PC-9 (cell line): Measurements from ENCODE around the gene RALGPS1. TPM values are rescaled to one million over a fixed set of nuclear protein-coding genes. Genes with fewer than 3 reads are reported as not detected.
"Not testable (repeated sequence)": the region's sequence is repeated elsewhere in the genome, so short reads cannot be mapped to it uniquely, and the experiment has no call there.

ENCODE experiments used
- BruUV-seq: library from RNA; stranded (reverse); fragments of 400-500 nt; replicated peaks from 2 replicates; lab custom pipeline; 2021; lab: Mats Ljungman, UMichigan
- CTCF ChIA-PET: fragments of 300-600 bp; sonication (Branson Sonifier 250); formaldehyde crosslinking; loops from one replicate; lab custom pipeline; 2022; ENCODE audit warnings: antibody characterized with exemption; lab: Charles Lee
- POLR2A ChIA-PET: fragments of 300-600 bp; sonication (Branson Sonifier 250); formaldehyde crosslinking; loops from one replicate; lab custom pipeline; 2022; ENCODE audit warnings: antibody characterized with exemption; ENCODE audit not compliant: unreplicated experiment; lab: Charles Lee
- DNase-seq, 2 experiments: peaks; one replicate each; pipeline versions ENCODE4 v3.0.0 to v3.0.0-alpha.2; 2015 to 2022; ENCODE audit warnings: mixed read lengths in 1 of 2
- H2AFZ ChIP-seq: fragments of 200-600 bp; sonication (generic); 2 replicates; pipeline ENCODE4 v1.8.1; 2017; ENCODE audit warnings: antibody characterized with exemption
- H3F3A ChIP-seq: fragments of 200-600 bp; sonication (generic); 2 replicates; pipeline ENCODE4 v1.8.1; 2017; ENCODE audit warnings: antibody characterized with exemption, mild to moderate bottlenecking, low read depth; ENCODE audit not compliant: insufficient read depth
- H3K27ac ChIP-seq: fragments of 200-600 bp; sonication (generic); 2 replicates; pipeline ENCODE4 v1.6.1; 2016; ENCODE audit warnings: mixed run types
- H3K27me3 ChIP-seq: fragments of 200-600 bp; sonication (generic); 2 replicates; pipeline ENCODE4 v1.6.1; 2016; ENCODE audit warnings: low read depth, mixed run types; ENCODE audit not compliant: insufficient read depth
- H3K36me3 ChIP-seq: fragments of 200-600 bp; sonication (generic); 2 replicates; pipeline ENCODE4 v1.6.1; 2016; ENCODE audit warnings: low read depth, mixed run types
- H3K4me1 ChIP-seq: fragments of 200-600 bp; sonication (generic); replicated peaks from 2 replicates; pipeline ENCODE4 v1.6.1; 2016; ENCODE audit warnings: mixed run types; ENCODE audit not compliant: insufficient read depth
- H3K4me2 ChIP-seq: fragments of 200-600 bp; sonication (generic); 2 replicates; pipeline ENCODE4 v1.6.1; 2017; ENCODE audit warnings: mixed run types
- H3K4me3 ChIP-seq: fragments of 200-600 bp; sonication (generic); 2 replicates; pipeline ENCODE4 v1.6.1; 2016; ENCODE audit warnings: mixed run types
- H3K79me2 ChIP-seq: fragments of 200-600 bp; sonication (generic); 2 replicates; pipeline ENCODE4 v1.6.1; 2017; ENCODE audit warnings: low read depth, mixed run types
- H3K9me2 ChIP-seq: fragments of 200-600 bp; sonication (generic); 2 replicates; pipeline ENCODE4 v1.8.1; 2017; ENCODE audit warnings: mild to moderate bottlenecking; ENCODE audit not compliant: insufficient read depth
- H3K9me3 ChIP-seq: fragments of 200-600 bp; sonication (generic); 2 replicates; pipeline ENCODE4 v1.8.1; 2016; ENCODE audit warnings: low read depth; ENCODE audit not compliant: insufficient read depth
- H4K20me1 ChIP-seq: fragments of 200-600 bp; sonication (generic); 2 replicates; pipeline ENCODE4 v1.8.1; 2017; ENCODE audit not compliant: insufficient read depth
- EZH2 ChIP-seq: fragments of 200-600 bp; sonication (generic); IDR thresholded peaks from 2 replicates; pipeline ENCODE4 v1.8.0; 2017; ENCODE audit warnings: antibody characterized with exemption, low read depth
- intact Hi-C: fragments of 100-400 bp; cut with micrococcal nuclease; formaldehyde crosslinking; loops from one replicate; pipeline ENCODE4 v1.10.0; 2022; ENCODE audit not compliant: unreplicated experiment
- total RNA-seq: library from RNA; stranded (reverse); gene quantifications from 2 replicates; pipeline ENCODE4 v1.2.3, GENCODE V29; 2021
- TF ChIP-seq, protein P1 (sequence below): fragments of 200-600 bp; sonication (generic); conservative IDR thresholded peaks from 2 replicates; pipeline ENCODE4 v1.6.1; 2017; ENCODE audit warnings: mixed run types, antibody characterized with exemption, mild to moderate bottlenecking, moderate library complexity

RALGPS1 gene
- total RNA-seq, 1 experiment from 2014 or later, result 23.3 TPM

- no peak overlapping the region for H3K27ac ChIP-seq
- TF ChIP-seq, protein P1, sequence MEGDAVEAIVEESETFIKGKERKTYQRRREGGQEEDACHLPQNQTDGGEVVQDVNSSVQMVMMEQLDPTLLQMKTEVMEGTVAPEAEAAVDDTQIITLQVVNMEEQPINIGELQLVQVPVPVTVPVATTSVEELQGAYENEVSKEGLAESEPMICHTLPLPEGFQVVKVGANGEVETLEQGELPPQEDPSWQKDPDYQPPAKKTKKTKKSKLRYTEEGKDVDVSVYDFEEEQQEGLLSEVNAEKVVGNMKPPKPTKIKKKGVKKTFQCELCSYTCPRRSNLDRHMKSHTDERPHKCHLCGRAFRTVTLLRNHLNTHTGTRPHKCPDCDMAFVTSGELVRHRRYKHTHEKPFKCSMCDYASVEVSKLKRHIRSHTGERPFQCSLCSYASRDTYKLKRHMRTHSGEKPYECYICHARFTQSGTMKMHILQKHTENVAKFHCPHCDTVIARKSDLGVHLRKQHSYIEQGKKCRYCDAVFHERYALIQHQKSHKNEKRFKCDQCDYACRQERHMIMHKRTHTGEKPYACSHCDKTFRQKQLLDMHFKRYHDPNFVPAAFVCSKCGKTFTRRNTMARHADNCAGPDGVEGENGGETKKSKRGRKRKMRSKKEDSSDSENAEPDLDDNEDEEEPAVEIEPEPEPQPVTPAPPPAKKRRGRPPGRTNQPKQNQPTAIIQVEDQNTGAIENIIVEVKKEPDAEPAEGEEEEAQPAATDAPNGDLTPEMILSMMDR, result no peak
- no peak for TF ChIP-seq EZH2
- H3K9me3 ChIP-seq, result no peaks in the 10 kb centered on the region
- no peaks in the 10 kb centered on the region for H3K9me2 ChIP-seq
- no peaks in the 10 kb centered on the region for H4K20me1 ChIP-seq
- DNase-seq, result no peak
- H3F3A ChIP-seq, result no peaks in the 10 kb centered on the region
- no TSS peak for BruUV-seq
- intact Hi-C loops, result no loop called here
- ChIA-PET POLR2A (interaction anchor here (0.5 to 0.7 kb wide), 4 partner anchors 10 to 55 kb away, joined by 3 to 7 read pairs (median 3); no protein-coding TSS in a partner anchor), CTCF (no interaction called here)
- no peaks in the 10 kb centered on the region for H3K79me2 ChIP-seq
- no peak overlapping the region for H3K4me3 ChIP-seq
- H3K36me3 ChIP-seq, result no peaks in the 10 kb centered on the region
- no peaks in the 10 kb centered on the region; the same call in 1 of the 2 replicates for H3K4me1 ChIP-seq
- no peak overlapping the region for H2AFZ ChIP-seq
- H3K27me3 ChIP-seq, result no peaks in the 10 kb centered on the region
- no peak overlapping the region for H3K4me2 ChIP-seq
These were observed 255.5 kb downstream of the RALGPS1 start for GRCh38 chr9:127170103-127170502.

- no peaks in the 10 kb centered on the region for H3K9me3 ChIP-seq
- intact Hi-C loops, result no loop called here
- ChIA-PET CTCF (no interaction called here), POLR2A (interaction anchor here (0.5 to 0.6 kb wide), 2 partner anchors 23 to 54 kb away, joined by 3 read pairs; no protein-coding TSS in a partner anchor)
- no peak overlapping the region for H3K4me3 ChIP-seq
- no peaks in the 10 kb centered on the region for H3K36me3 ChIP-seq
- no peak overlapping the region for H2AFZ ChIP-seq
- H4K20me1 ChIP-seq, result no peaks in the 10 kb centered on the region
- no peaks in the 10 kb centered on the region for H3K27me3 ChIP-seq
- no peaks in the 10 kb centered on the region for H3K79me2 ChIP-seq
- no peak for TF ChIP-seq EZH2
- TF ChIP-seq, protein P1, result no peak
- no peaks in the 10 kb centered on the region for H3F3A ChIP-seq
- no peaks in the 10 kb centered on the region for H3K9me2 ChIP-seq
- no peak overlapping the region for H3K27ac ChIP-seq
- BruUV-seq, result no TSS peak
- no peak overlapping the region for H3K4me2 ChIP-seq
- no peak for DNase-seq
- H3K4me1 ChIP-seq, result no peaks in the 10 kb centered on the region; the same call in 1 of the 2 replicates
These were observed 256.1 kb downstream of the RALGPS1 start for GRCh38 chr9:127170652-127171051.

DNA sequence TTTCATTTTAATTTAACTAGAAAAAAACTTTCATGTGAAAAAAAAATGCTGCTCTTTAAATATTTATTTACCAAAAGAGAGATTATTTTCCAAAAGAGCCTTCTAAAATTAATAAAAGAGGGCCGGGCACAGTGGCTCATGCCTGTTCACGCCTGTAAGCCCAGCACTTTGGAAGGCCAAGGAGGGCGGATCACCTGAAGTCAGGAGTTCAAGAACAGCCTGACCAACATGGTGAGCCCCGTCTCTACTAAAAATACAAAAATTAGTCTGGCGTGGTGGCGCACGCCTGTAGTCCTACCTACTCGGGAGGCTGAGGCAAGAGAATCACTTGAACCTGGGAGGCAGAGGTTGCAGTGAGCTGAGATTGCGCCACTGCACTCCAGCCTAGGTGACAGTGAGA lies 256.8 kb downstream of the RALGPS1 start:
- H4K20me1 ChIP-seq, H3K4me1 ChIP-seq, H3K27ac ChIP-seq, H3K27me3 ChIP-seq, H3K4me3 ChIP-seq, intact Hi-C loops, CTCF ChIA-PET, BruUV-seq, H3K9me3 ChIP-seq, H3K9me2 ChIP-seq, H3F3A ChIP-seq, H3K79me2 ChIP-seq, DNase-seq, H3K36me3 ChIP-seq, H3K4me2 ChIP-seq, H2AFZ ChIP-seq, POLR2A ChIA-PET: not testable (repeated sequence)
